OCI-LY1 (cell line): ENCODE results near the gene ARHGAP22.

Source experiments
- EZH2 ChIP-seq: fragments of 200-600 bp; sonication (generic), shearing (Covaris generic); IDR thresholded peaks from 2 replicates; pipeline ENCODE4 v1.8.0; 2017; ENCODE audit warnings: borderline replicate concordance, mixed run types, mild to moderate bottlenecking, antibody characterized with exemption, low read length, moderate library complexity, mixed read lengths
- TF ChIP-seq, protein P1 (sequence below): fragments of 200-600 bp; sonication (generic), shearing (Covaris generic); IDR thresholded peaks from 2 replicates; pipeline ENCODE4 v1.5.1; 2017; ENCODE audit warnings: mild to moderate bottlenecking, antibody characterized with exemption, low read length, moderate library complexity, mixed read lengths

DNA sequence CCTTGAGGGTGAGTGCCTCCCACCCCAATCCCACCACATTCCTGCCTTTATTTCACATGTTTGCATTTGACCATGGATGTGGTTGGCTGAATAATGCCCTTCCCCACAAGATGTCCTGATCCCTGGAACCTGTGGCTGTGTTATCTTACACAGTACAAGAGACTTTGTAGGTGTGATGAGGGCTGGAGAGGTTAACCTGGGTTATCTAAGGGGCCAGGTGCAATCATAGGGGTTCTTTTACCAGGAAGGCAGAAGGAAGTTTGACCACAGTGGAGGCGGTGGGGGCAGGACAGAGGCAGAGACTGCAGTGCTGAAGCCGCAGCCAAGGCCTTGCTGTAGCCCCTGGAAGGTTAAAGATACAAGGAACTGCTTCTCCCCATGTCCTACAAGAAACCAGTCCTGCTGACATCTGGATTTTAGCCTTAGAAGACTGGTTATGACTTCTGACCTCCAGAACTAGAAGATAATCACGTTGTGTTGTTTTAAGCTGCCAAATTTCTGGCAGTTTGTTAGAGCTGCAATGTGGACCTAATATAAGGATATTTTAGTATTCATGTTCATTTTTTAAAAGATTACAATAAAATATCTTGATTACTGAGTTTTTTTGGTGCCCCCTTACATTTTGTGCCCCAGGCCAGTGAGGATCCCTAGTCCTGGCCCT is 136.6 kb downstream of the ARHGAP22 start:
- TF ChIP-seq, protein P1, sequence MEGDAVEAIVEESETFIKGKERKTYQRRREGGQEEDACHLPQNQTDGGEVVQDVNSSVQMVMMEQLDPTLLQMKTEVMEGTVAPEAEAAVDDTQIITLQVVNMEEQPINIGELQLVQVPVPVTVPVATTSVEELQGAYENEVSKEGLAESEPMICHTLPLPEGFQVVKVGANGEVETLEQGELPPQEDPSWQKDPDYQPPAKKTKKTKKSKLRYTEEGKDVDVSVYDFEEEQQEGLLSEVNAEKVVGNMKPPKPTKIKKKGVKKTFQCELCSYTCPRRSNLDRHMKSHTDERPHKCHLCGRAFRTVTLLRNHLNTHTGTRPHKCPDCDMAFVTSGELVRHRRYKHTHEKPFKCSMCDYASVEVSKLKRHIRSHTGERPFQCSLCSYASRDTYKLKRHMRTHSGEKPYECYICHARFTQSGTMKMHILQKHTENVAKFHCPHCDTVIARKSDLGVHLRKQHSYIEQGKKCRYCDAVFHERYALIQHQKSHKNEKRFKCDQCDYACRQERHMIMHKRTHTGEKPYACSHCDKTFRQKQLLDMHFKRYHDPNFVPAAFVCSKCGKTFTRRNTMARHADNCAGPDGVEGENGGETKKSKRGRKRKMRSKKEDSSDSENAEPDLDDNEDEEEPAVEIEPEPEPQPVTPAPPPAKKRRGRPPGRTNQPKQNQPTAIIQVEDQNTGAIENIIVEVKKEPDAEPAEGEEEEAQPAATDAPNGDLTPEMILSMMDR, result no peak
- no peak for TF ChIP-seq EZH2
